Endodermal cell (in vitro differentiated cells): Measurements from ENCODE around the gene SLC13A1. TPM values are rescaled to one million over a fixed set of nuclear protein-coding genes. Genes with fewer than 3 reads are reported as not detected.

ENCODE experiments used
- DNase-seq: peaks from one replicate; pipeline ENCODE4 v3.0.0-alpha.2; 2017
- H3K27ac ChIP-seq: 2 replicates; pipeline ENCODE4 v1.5.1; 2013; ENCODE audit warnings: mild to moderate bottlenecking, low read depth, low read length, moderate library complexity
- H3K27me3 ChIP-seq: 2 replicates; pipeline ENCODE4 v1.6.1; 2013; ENCODE audit warnings: mild to moderate bottlenecking, low read length, moderate library complexity; ENCODE audit not compliant: insufficient read depth, control insufficient read depth, poor library complexity, severe bottlenecking
- H3K36me3 ChIP-seq: 2 replicates; pipeline ENCODE4 v1.7.0; 2013; ENCODE audit warnings: mild to moderate bottlenecking, low read length, moderate library complexity; ENCODE audit not compliant: control insufficient read depth, insufficient read depth
- H3K4me1 ChIP-seq: one replicate; pipeline ENCODE4 v1.7.0; 2013; ENCODE audit warnings: low read length; ENCODE audit not compliant: control insufficient read depth, insufficient read depth
- H3K4me3 ChIP-seq: 2 replicates; pipeline ENCODE4 v1.5.1; 2013; ENCODE audit warnings: mild to moderate bottlenecking, low read length, moderate library complexity
- H3K9ac ChIP-seq: 2 replicates; pipeline ENCODE4 v1.6.1; 2013; ENCODE audit warnings: mild to moderate bottlenecking, low read length, moderate library complexity; ENCODE audit not compliant: poor library complexity, severe bottlenecking; ENCODE audit errors: extremely low read depth
- H3K9me3 ChIP-seq: 2 replicates; pipeline ENCODE4 v1.6.1; 2013; ENCODE audit warnings: mild to moderate bottlenecking, low read length, moderate library complexity; ENCODE audit not compliant: control insufficient read depth
- H3K27ac Mint-ChIP-seq: 2 replicates; pipeline ENCODE4 v1.8.0; 2020; ENCODE audit warnings: mixed read lengths
- H3K27me3 Mint-ChIP-seq: 2 replicates; pipeline ENCODE4 v1.8.0; 2021; ENCODE audit warnings: mild to moderate bottlenecking, mixed read lengths; ENCODE audit not compliant: insufficient read depth
- H3K36me3 Mint-ChIP-seq: 2 replicates; pipeline ENCODE4 v1.8.0; 2020; ENCODE audit warnings: low read depth, mixed read lengths
- H3K4me1 Mint-ChIP-seq: 2 replicates; pipeline ENCODE4 v1.8.0; 2020; ENCODE audit warnings: mixed read lengths
- H3K4me3 Mint-ChIP-seq: 2 replicates; pipeline ENCODE4 v1.8.0; 2020; ENCODE audit warnings: mild to moderate bottlenecking, moderate library complexity, mixed read lengths
- H3K9me3 Mint-ChIP-seq: 2 replicates; pipeline ENCODE4 v1.8.0; 2020; ENCODE audit warnings: mild to moderate bottlenecking, mixed read lengths
- CTCF ChIP-seq: fragments of 200-600 bp; sonication (generic); conservative IDR thresholded peaks from 2 replicates; pipeline ENCODE4 v1.5.0; 2021; ENCODE audit warnings: antibody characterized with exemption, mild to moderate bottlenecking
- WGBS, 2 experiments: methylation state at CpG; one replicate each; pipeline versions ENCODE4 v1.1.5 to v1.1.7; 2013; ENCODE audit warnings: missing lambda C conversion rate in 2 of 2, mixed read lengths in 1 of 2; ENCODE audit not compliant: insufficient coverage in 1 of 2, insufficient read length in 1 of 2; 5-methylcytosine and 5-hydroxymethylcytosine counted together
- total RNA-seq, 2 donors: library from RNA; stranded (reverse); fragmentation: NEBNext Ultra II Directional in 1 of 2; extraction: Animal tissue kit (Norgen Biotek cat#: 25700) in 1 of 2; gene quantifications; 2 replicates in 1 of 2; 3 replicates in 1 of 2; pipeline ENCODE4 v1.2.1, GENCODE V29; 2021

Gene SLC13A1
- total RNA-seq, 2 donors from 2014 or later: not detected

DNA sequence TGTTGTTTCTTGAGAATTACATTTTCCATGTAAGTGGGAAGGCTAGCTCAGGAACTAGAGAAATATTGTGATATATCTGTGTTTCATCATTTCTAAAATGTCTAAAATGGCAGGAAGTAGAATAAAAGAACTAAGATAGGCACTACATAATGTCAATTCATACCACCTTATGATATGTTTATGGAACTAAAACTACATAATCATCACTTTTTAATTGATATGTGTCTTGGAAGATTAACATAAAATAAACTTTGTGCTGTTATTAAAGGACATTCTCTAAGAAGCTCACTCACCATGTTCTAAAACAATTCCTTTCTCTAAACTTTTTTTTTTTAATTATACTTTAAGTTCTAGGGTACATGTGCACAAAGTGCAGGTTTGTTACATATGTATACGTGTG, 120.7 kb downstream of the SLC13A1 start:
- no peak overlapping the region for H3K4me3 ChIP-seq
- Mint-ChIP-seq H3K27ac (no peak overlapping the region), H3K4me3 (no peak overlapping the region), H3K9me3 (peaks cover 17% of the 10 kb centered on the region), H3K4me1 (peaks cover 22% of the 10 kb centered on the region), H3K36me3 (no peaks in the 10 kb centered on the region), H3K27me3 (no peaks in the 10 kb centered on the region)
- TF ChIP-seq CTCF: no peak
- no peak for DNase-seq
- no CpG with 5 or more reads among the region's 1 CpG for WGBS, 2 experiments
- H3K36me3 ChIP-seq: no peaks in the 10 kb centered on the region
- peaks cover 7% of the 10 kb centered on the region for H3K27me3 ChIP-seq
- H3K4me1 ChIP-seq: peaks cover 10% of the 10 kb centered on the region
- no peak overlapping the region for H3K27ac ChIP-seq
- no peak overlapping the region for H3K9ac ChIP-seq
- H3K9me3 ChIP-seq: no peaks in the 10 kb centered on the region

DNA sequence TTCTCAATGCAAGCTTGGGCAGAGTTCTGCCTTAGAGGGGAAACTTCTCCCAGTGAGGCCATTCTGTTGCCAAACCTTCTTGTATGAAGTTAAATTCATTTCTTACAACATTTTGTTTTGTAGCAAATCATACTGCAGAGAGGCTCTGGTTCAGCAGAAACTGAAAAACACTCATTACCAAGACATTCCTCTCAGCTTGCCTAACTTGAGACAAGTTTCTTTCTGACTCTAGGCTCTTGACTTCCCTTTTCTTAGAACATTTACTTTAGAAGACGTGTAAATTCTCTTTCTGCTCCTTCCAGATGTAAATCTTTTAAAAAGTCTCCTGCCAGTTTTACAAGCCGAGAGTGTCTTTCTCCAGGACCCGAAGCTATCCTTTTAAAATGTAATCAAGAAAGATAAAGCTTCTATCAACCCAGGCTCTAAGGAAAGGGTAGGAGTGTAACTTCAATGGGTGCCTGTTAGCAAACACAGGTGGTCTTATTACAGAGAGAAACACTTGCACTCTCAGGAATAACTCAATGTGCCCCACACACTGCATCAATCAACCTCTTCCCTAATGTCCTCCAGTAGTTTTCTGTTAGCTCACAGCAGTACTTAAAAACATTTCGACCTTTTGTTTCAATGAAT, 123.8 kb downstream of the SLC13A1 start:
- peaks cover 11% of the 10 kb centered on the region for H3K4me1 ChIP-seq
- no peak overlapping the region for H3K27ac ChIP-seq
- H3K27me3 Mint-ChIP-seq: no peaks in the 10 kb centered on the region
- H3K9ac ChIP-seq: no peak overlapping the region
- H3K36me3 ChIP-seq: no peaks in the 10 kb centered on the region
- no peak overlapping the region for H3K4me3 Mint-ChIP-seq
- 34 to 71% methylated on average over 1 to 3 of the region's 4 CpGs for WGBS, 2 experiments
- H3K4me1 Mint-ChIP-seq: peaks cover 26% of the 10 kb centered on the region
- no peak overlapping the region for H3K27ac Mint-ChIP-seq
- TF ChIP-seq CTCF: no peak
- H3K9me3 Mint-ChIP-seq: peaks cover 5% of the 10 kb centered on the region
- DNase-seq: no peak
- H3K9me3 ChIP-seq: no peaks in the 10 kb centered on the region
- no peaks in the 10 kb centered on the region for H3K36me3 Mint-ChIP-seq
- H3K27me3 ChIP-seq: peaks cover 7% of the 10 kb centered on the region
- no peak overlapping the region for H3K4me3 ChIP-seq

DNA sequence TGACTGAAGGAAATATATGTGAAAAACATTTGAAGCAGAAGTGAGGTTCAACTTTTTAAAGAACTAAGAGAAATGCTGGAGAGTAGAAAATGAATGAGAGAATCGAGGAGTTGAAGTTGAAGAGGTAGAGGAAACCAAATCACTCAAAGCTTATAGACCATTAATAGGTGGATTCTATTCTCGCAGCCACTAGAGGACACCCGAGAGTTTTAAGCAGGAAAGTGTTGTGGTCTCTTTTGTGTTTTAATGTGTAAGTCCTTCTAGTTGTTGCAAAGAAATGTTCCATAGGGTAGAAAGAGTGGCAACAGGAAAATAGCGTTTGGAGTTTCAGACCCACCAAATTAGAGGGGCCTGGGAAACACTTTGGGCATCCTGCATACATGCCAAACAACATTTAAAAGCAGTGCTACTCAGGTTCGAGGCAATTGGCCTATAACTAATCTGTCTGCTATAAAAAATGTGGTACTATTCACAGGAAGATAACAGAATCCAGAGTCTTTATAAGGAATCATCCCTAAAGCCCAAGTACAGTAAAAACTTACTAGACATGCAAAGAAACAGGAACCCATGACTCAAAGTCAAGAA, 129.0 kb downstream of the SLC13A1 start:
- no peak overlapping the region for H3K27ac Mint-ChIP-seq
- WGBS, 2 experiments: 48 to 74% methylated on average over 3 to 5 of the region's 5 CpGs

More for the DNA sequence above, 129.0 kb downstream of the SLC13A1 start:
- DNase-seq: peak; percentile 59
- Mint-ChIP-seq H3K4me3 (no peak overlapping the region), H3K36me3 (no peaks in the 10 kb centered on the region), H3K9me3 (no peaks in the 10 kb centered on the region), H3K27me3 (no peaks in the 10 kb centered on the region), H3K4me1 (peaks cover 18% of the 10 kb centered on the region)
- no peak overlapping the region for H3K27ac ChIP-seq
- H3K4me3 ChIP-seq: no peak overlapping the region
- no peaks in the 10 kb centered on the region for H3K9me3 ChIP-seq
- H3K27me3 ChIP-seq: peaks cover 7% of the 10 kb centered on the region
- H3K36me3 ChIP-seq: no peaks in the 10 kb centered on the region
- no peak overlapping the region for H3K9ac ChIP-seq
- H3K4me1 ChIP-seq: peaks cover 11% of the 10 kb centered on the region
- TF ChIP-seq CTCF: peak; percentile 75
